ENCODE data around the gene SPCS1. TPM values are rescaled to one million over a fixed set of nuclear protein-coding genes. Genes with fewer than 3 reads are reported as not detected.

SPCS1 gene
- polyA plus RNA-seq, 1 donor (not counting 4 experiments of a cell fraction or from before 2014, with no cell fraction given), result 140 TPM

DNA sequence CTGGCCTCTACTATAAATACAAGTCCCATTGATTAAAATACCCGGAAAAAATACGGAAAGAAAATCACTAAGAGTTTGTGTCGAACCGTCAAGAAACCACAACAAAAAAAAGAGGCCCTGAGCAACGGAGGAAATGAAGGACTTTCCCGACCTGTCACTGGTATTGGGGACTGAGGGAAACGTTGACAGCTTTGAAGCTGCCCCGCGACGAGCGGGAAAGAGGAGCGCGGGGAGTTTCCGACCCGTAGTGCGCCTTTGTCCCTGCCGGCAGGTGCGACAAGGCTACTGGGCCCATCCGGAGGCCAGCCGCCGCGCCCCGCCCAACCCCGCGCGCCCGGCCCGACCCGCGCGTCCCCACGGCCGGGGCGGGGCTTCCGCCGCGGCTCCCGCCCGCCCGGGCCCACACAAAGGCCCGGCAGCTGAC is 20.6 kb upstream of the SPCS1 start:
- peak overlapping the region; percentile 76 for H3K4me2 ChIP-seq (ENCODE audit: control insufficient read depth, extremely low read depth, insufficient read depth, low read depth, low read length)
- peaks cover 27% of the 10 kb centered on the region for H3K4me1 ChIP-seq (ENCODE audit: control insufficient read depth, extremely low read depth, insufficient read depth, low read length)
- H3K27me3 ChIP-seq (ENCODE audit: control insufficient read depth, extremely low read depth, insufficient read depth, low read length), result no peaks in the 10 kb centered on the region
- no peaks in the 10 kb centered on the region for H3K9me1 ChIP-seq (ENCODE audit: control insufficient read depth, extremely low read depth, insufficient read depth, low read length)
- dilution Hi-C loops (cut with MboI; ENCODE audit: extremely low pct_ligation_motif_present, low sequenced_read_pairs), result no loop called here
- DNase-seq (ENCODE audit: low read depth, low spot score) (no peak), FAIRE-seq (no peak)
- H3K4me3 ChIP-seq (ENCODE audit: control insufficient read depth in 2 of 3, extremely low read depth in 1 of 3, insufficient read depth in 2 of 3, low read depth in 1 of 3, low read length in 3 of 3), result peak overlapping the region; percentile 77 to 83 (median 82)
- no peaks in the 10 kb centered on the region for H3K9me3 ChIP-seq (ENCODE audit: control insufficient read depth, low read depth, low read length)
- no peak for TF ChIP-seq EZH2 (IDR thresholded peaks at IDR 0.05; ENCODE audit: low read length)
- TF ChIP-seq, protein P1, sequence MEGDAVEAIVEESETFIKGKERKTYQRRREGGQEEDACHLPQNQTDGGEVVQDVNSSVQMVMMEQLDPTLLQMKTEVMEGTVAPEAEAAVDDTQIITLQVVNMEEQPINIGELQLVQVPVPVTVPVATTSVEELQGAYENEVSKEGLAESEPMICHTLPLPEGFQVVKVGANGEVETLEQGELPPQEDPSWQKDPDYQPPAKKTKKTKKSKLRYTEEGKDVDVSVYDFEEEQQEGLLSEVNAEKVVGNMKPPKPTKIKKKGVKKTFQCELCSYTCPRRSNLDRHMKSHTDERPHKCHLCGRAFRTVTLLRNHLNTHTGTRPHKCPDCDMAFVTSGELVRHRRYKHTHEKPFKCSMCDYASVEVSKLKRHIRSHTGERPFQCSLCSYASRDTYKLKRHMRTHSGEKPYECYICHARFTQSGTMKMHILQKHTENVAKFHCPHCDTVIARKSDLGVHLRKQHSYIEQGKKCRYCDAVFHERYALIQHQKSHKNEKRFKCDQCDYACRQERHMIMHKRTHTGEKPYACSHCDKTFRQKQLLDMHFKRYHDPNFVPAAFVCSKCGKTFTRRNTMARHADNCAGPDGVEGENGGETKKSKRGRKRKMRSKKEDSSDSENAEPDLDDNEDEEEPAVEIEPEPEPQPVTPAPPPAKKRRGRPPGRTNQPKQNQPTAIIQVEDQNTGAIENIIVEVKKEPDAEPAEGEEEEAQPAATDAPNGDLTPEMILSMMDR (optimal IDR thresholded peaks at IDR 0.05 in 1 of 3, IDR thresholded peaks at IDR 0.05 in 1 of 3, conservative IDR thresholded peaks at IDR 0.05 in 1 of 3; ENCODE audit: extremely low read depth in 1 of 3, insufficient read depth in 2 of 3, low read length in 3 of 3), result no peak
- H2AFZ ChIP-seq (ENCODE audit: control insufficient read depth, low read length), result peak overlapping the region; percentile 45
- H3K27ac ChIP-seq (ENCODE audit: control insufficient read depth, insufficient read depth, low read length), result peak overlapping the region; percentile 89
- H3K9ac ChIP-seq (ENCODE audit: control insufficient read depth, extremely low read depth, insufficient read depth, low read length), result peak overlapping the region; percentile 94
- H4K20me1 ChIP-seq (ENCODE audit: control insufficient read depth, extremely low read depth, insufficient read depth, low read length), result no peaks in the 10 kb centered on the region
- peaks cover 22 to 33% of the 10 kb centered on the region in 2 experiments for H3K36me3 ChIP-seq (ENCODE audit: control insufficient read depth in 2 of 2, extremely low read depth in 1 of 2, insufficient read depth in 2 of 2, low read length in 2 of 2)
- peaks cover 77% of the 10 kb centered on the region for H3K79me2 ChIP-seq (ENCODE audit: control insufficient read depth, insufficient read depth, low read length)

DNA sequence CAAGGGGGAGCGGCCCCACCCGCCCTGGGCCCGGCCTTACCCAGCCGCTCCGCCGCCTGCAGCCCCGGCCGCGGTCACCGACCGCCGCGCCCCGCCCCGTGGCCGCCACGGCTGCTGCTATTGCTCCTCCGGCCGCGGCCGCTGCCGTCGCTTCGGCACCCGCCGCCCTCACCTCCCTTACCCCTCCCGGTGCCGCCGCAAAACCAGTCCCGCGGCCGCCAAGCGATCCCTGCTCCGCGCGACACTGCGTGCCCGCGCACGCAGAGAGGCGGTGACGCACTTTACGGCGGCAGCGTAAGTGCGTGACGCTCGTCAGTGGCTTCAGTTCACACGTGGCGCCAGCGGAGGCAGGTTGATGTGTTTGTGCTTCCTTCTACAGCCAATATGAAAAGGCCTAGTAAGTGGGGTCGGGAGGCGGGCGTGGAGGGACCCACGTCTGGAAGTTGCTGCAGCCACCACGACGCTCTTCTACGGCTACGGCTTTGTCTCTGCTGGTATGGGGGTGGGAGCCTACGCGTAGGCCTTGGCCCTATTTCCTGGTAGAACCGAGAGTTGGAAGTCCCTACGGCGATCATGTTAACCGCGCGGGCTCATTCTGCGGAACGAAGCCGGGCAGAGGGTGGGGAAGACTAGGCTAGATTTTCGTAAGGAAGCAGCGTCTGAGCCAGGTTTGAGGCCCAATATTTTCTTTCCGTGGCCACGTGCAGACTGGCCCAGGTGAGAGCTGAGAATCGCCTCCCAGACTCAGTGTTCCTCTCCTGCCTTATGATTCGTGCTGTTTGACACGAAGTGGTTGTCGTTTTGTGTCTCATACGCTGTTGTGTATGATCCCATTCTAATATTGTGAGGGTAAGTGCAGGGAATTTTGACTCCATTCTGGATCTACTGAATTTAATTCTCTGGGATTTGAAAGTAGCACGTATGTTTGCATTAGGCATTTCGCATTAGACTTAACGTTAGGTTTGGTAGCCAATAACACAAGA is 19.9 kb upstream of the SPCS1 start, which contains the start of the genes GNL3 and PBRM1:
Gene GNL3 (plus strand): TSS at position 324 of the 983 bp plus-strand sequence. CDS start 61 bp downstream, at position 385.
Gene PBRM1 (minus strand): TSS at position 205 of the 983 bp plus-strand sequence.
- no peak for FAIRE-seq

More for the DNA sequence above, 19.9 kb upstream of the SPCS1 start, which contains the start of the genes GNL3 and PBRM1:
- Histone ChIP-seq H3K27ac (ENCODE audit: control insufficient read depth, insufficient read depth, low read length) (peak within 1 kb of the TSS; percentile 89), H3K36me3 (ENCODE audit: control insufficient read depth in 2 of 2, extremely low read depth in 1 of 2, insufficient read depth in 2 of 2, low read length in 2 of 2) (peaks cover 26 to 40% of the 10 kb centered on the region in 2 experiments), H3K9me3 (ENCODE audit: control insufficient read depth, low read depth, low read length) (no peaks in the 10 kb centered on the region), H3K79me2 (ENCODE audit: control insufficient read depth, insufficient read depth, low read length) (peaks cover 79% of the 10 kb centered on the region), H3K9ac (ENCODE audit: control insufficient read depth, extremely low read depth, insufficient read depth, low read length) (peak within 1 kb of the TSS; percentile 94), H3K4me3 (ENCODE audit: control insufficient read depth in 2 of 3, extremely low read depth in 1 of 3, insufficient read depth in 2 of 3, low read depth in 1 of 3, low read length in 3 of 3) (peak within 1 kb of the TSS; percentile 77 to 87 (median 82)), H3K27me3 (ENCODE audit: control insufficient read depth, extremely low read depth, insufficient read depth, low read length) (no peaks in the 10 kb centered on the region), H2AFZ (ENCODE audit: control insufficient read depth, low read length) (peak within 1 kb of the TSS; percentile 70), H3K9me1 (ENCODE audit: control insufficient read depth, extremely low read depth, insufficient read depth, low read length) (no peaks in the 10 kb centered on the region), H3K4me1 (ENCODE audit: control insufficient read depth, extremely low read depth, insufficient read depth, low read length) (peaks cover 27% of the 10 kb centered on the region), H3K4me2 (ENCODE audit: control insufficient read depth, extremely low read depth, insufficient read depth, low read depth, low read length) (peak within 1 kb of the TSS; percentile 93), H4K20me1 (ENCODE audit: control insufficient read depth, extremely low read depth, insufficient read depth, low read length) (no peaks in the 10 kb centered on the region)
- peak; percentile 77 for DNase-seq (ENCODE audit: low read depth, low spot score)
- TF ChIP-seq, protein P1 (optimal IDR thresholded peaks at IDR 0.05 in 1 of 3, IDR thresholded peaks at IDR 0.05 in 1 of 3, conservative IDR thresholded peaks at IDR 0.05 in 1 of 3; ENCODE audit: extremely low read depth in 1 of 3, insufficient read depth in 2 of 3, low read length in 3 of 3), result no peak
- TF ChIP-seq EZH2 (IDR thresholded peaks at IDR 0.05; ENCODE audit: low read length), result no peak
- dilution Hi-C loops (cut with MboI; ENCODE audit: extremely low pct_ligation_motif_present, low sequenced_read_pairs), result no loop called here

Data from keratinocyte (primary cell).